ENCODE data around the gene COQ8B. TPM values are rescaled to one million over a fixed set of nuclear protein-coding genes. Genes with fewer than 3 reads are reported as not detected.
A peak's percentile ranks its signal among the peaks of the same experiment; 100 is the strongest.

Gene COQ8B
- total and polyA plus RNA-seq, 2 donors (not counting 1 experiment from before 2014, with no cell fraction given): 58.9 to 62.6 TPM

DNA sequence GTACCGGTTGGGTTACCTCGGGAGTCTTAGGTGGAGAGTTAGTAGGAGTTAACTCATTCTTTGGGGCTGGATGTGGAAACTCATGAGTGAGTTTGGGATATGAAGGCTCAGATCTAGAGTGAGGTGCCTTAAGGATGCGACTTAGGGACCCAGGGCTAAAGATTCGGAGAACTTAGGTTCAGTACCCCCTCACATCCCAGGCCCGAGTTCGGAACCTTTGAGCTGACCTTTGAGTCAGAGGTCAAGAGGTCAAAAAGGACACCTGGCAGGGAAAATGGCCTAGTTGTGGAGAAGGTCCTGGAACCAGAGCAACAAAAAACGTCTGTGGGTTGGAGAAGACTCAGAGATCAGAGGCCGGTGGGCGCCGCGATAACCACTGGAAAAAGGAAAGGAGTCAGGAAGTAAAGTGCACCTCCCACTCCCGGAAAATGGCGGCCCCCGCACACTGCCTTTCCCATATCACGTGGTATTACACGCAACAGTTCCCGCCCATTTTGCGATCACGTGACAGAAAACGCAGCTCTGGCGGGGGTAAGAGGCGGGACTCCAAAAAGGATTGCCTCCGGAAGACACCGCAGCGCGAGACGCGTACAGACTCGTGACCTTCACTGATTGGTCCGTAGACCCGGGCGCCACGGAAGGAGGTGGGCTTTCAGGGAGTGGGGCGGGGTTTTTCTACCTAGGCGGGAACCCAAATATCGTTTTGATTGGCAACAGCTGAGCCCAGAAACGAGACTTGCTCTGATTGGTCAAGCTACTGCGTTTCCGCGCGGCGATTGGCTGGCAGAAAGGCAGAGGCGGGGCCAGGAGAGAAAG is 33.6 kb upstream of the COQ8B start, which contains the start of gene ACTMAP:
TSS of gene ACTMAP (minus strand) at position 420 of the 816 bp plus-strand sequence. CDS start 674 bp downstream, outside the sequence.
- Histone ChIP-seq H3K9ac (ENCODE audit: low read length) (peak within 1 kb of the TSS; percentile 96), H3K79me2 (ENCODE audit: control insufficient read depth, insufficient read depth, low read length) (peaks cover 53% of the 10 kb centered on the region), H4K20me1 (ENCODE audit: control insufficient read depth, insufficient read depth, low read length, poor library complexity, severe bottlenecking) (peaks cover 18% of the 10 kb centered on the region), H3K36me3 (replicated peaks in 1 of 2; ENCODE audit: control extremely low read depth in 1 of 2, control insufficient read depth in 1 of 2, extremely low read depth in 1 of 2, insufficient read depth in 2 of 2, low read length in 1 of 2) (peaks cover 4 to 9% of the 10 kb centered on the region in 2 experiments), H3K4me3 (ENCODE audit: control extremely low read depth in 1 of 5, extremely low read depth in 1 of 5, insufficient read depth in 1 of 5, low read depth in 2 of 5, low read length in 4 of 5) (peak within 1 kb of the TSS; percentile 86 to 98 (median 89)), H2AFZ (ENCODE audit: insufficient read depth, low read depth, low read length, poor library complexity, severe bottlenecking) (peak within 1 kb of the TSS; percentile 89), H3K9me3 (ENCODE audit: control extremely low read depth in 1 of 3, control insufficient read depth in 2 of 3, insufficient read depth in 1 of 3, low read length in 2 of 3) (no peaks in the 10 kb centered on the region), H3K4me1 (ENCODE audit: control insufficient read depth in 2 of 2, insufficient read depth in 2 of 2, low read length in 2 of 2) (peaks cover 29 to 54% of the 10 kb centered on the region in 2 donors), H3K4me2 (replicated peaks; ENCODE audit: low read depth, low read length, poor library complexity, severe bottlenecking) (peak within 1 kb of the TSS; percentile 83), H3K27ac (ENCODE audit: low read length in 2 of 2) (peak within 1 kb of the TSS; percentile 94 to 97), H3K27me3 (replicated peaks in 1 of 4; ENCODE audit: control extremely low read depth in 1 of 4, control insufficient read depth in 3 of 4, insufficient read depth in 4 of 4, low read length in 3 of 4) (no peaks in the 10 kb centered on the region)
- DNase-seq: peak; percentile 100
- peak within 1 kb of the TSS; percentile 93 for H3K4me3 Mint-ChIP-seq
- CTCF ChIA-PET: interaction anchor here (1.0 to 2.8 kb wide), 8 partner anchors 27 to 88 kb away, joined by 3 to 29 read pairs (median 9); partner anchors contain the start of genes COQ8B, EGLN2, ITPKC and RAB4B
- under 1% methylated on average over 40 of the region's 43 CpGs for WGBS (ENCODE audit: insufficient coverage)
- no peaks in the 10 kb centered on the region for H3K9me3 Mint-ChIP-seq (ENCODE audit: insufficient read depth)
- POLR2A ChIA-PET: interaction anchor here (0.6 to 4.7 kb wide), 11 partner anchors 27 to 592 kb away, joined by 3 to 99 read pairs (median 7); partner anchors contain the start of genes COQ8B, EGLN2, ITPKC and MIA
- ATAC-seq (ENCODE audit: low read depth): peak; percentile 88
- TF ChIP-seq EZH2 (IDR thresholded peaks at IDR 0.05; ENCODE audit: borderline replicate concordance, insufficient read depth, low read depth, low read length, poor library complexity, severe bottlenecking): no peak
- TF ChIP-seq, protein P1, sequence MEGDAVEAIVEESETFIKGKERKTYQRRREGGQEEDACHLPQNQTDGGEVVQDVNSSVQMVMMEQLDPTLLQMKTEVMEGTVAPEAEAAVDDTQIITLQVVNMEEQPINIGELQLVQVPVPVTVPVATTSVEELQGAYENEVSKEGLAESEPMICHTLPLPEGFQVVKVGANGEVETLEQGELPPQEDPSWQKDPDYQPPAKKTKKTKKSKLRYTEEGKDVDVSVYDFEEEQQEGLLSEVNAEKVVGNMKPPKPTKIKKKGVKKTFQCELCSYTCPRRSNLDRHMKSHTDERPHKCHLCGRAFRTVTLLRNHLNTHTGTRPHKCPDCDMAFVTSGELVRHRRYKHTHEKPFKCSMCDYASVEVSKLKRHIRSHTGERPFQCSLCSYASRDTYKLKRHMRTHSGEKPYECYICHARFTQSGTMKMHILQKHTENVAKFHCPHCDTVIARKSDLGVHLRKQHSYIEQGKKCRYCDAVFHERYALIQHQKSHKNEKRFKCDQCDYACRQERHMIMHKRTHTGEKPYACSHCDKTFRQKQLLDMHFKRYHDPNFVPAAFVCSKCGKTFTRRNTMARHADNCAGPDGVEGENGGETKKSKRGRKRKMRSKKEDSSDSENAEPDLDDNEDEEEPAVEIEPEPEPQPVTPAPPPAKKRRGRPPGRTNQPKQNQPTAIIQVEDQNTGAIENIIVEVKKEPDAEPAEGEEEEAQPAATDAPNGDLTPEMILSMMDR (IDR thresholded peaks at IDR 0.05): no peak
- H3K4me1 Mint-ChIP-seq: peaks cover 41% of the 10 kb centered on the region
- H3K27me3 Mint-ChIP-seq: no peaks in the 10 kb centered on the region
- H3K27ac Mint-ChIP-seq: peak within 1 kb of the TSS; percentile 95
- intact Hi-C loops (cut with micrococcal nuclease): loop anchor here (1.0 to 5.0 kb wide), 8 partner anchors 27 to 512 kb away; partner anchors contain the start of genes COQ8B, HNRNPUL1 and NUMBL
